H9 (cell line): Measurements from ENCODE around the gene TMEM200C. TPM values are rescaled to one million over a fixed set of nuclear protein-coding genes. Genes with fewer than 3 reads are reported as not detected.

Source experiments
- DNase-seq: peaks from one replicate; pipeline ENCODE4 v3.0.0-alpha.2; 2017
- H2AFZ ChIP-seq: one replicate; pipeline ENCODE4 v1.6.1; 2013; ENCODE audit warnings: mild to moderate bottlenecking, low read length, control low read depth, moderate library complexity
- H2AK5ac ChIP-seq: 2 replicates; pipeline ENCODE4 v1.6.1; 2013; ENCODE audit warnings: low read length, control low read depth, mixed read lengths; ENCODE audit not compliant: insufficient read length
- H2BK120ac ChIP-seq: one replicate; pipeline ENCODE4 v1.6.1; 2013; ENCODE audit warnings: low read depth, mild to moderate bottlenecking, low read length, control low read depth, inconsistent platforms; ENCODE audit not compliant: poor library complexity, severe bottlenecking
- H2BK12ac ChIP-seq: 2 replicates; pipeline ENCODE4 v1.6.1; 2013; ENCODE audit warnings: low read length, control low read depth, mixed read lengths, low read depth; ENCODE audit not compliant: insufficient read length
- H2BK15ac ChIP-seq: 2 replicates; pipeline ENCODE4 v1.6.1; 2013; ENCODE audit warnings: low read depth, low read length, control low read depth
- H2BK20ac ChIP-seq: one replicate; pipeline ENCODE4 v1.6.1; 2013; ENCODE audit warnings: low read depth, mild to moderate bottlenecking, low read length, control low read depth, inconsistent platforms; ENCODE audit not compliant: poor library complexity, severe bottlenecking
- H2BK5ac ChIP-seq: 2 replicates; pipeline ENCODE4 v1.6.1; 2013; ENCODE audit warnings: low read length, control low read depth, mixed read lengths; ENCODE audit not compliant: insufficient read length
- H3K14ac ChIP-seq: 2 replicates; pipeline ENCODE4 v1.6.1; 2013; ENCODE audit warnings: low read length, control low read depth; ENCODE audit not compliant: insufficient read depth
- H3K18ac ChIP-seq: 2 replicates; pipeline ENCODE4 v1.6.1; 2013; ENCODE audit warnings: low read depth, mild to moderate bottlenecking, mixed read lengths, low read length, control low read depth; ENCODE audit not compliant: insufficient read length
- H3K23ac ChIP-seq: 2 replicates; pipeline ENCODE4 v1.6.1; 2013; ENCODE audit warnings: low read length, control low read depth, mixed read lengths, low read depth; ENCODE audit not compliant: insufficient read length
- H3K23me2 ChIP-seq: 2 replicates; pipeline ENCODE4 v1.6.1; 2013; ENCODE audit warnings: low read depth, mild to moderate bottlenecking, mixed read lengths, low read length, control low read depth; ENCODE audit not compliant: insufficient read length, poor library complexity, severe bottlenecking
- H3K27ac ChIP-seq: 2 replicates; pipeline ENCODE4 v1.5.1; 2013; ENCODE audit warnings: low read length, control low read depth, mixed read lengths, low read depth; ENCODE audit not compliant: insufficient read length
- H3K27me3 ChIP-seq: 2 replicates; pipeline ENCODE4 v1.6.1; 2013; ENCODE audit warnings: low read length, control low read depth, inconsistent platforms; ENCODE audit not compliant: insufficient read depth
- H3K4ac ChIP-seq: 2 replicates; pipeline ENCODE4 v1.6.1; 2013; ENCODE audit warnings: low read depth, mild to moderate bottlenecking, control low read depth, inconsistent platforms, low read length, moderate library complexity
- H3K4me1 ChIP-seq: 2 replicates; pipeline ENCODE4 v1.6.1; 2013; ENCODE audit warnings: low read length, control low read depth, inconsistent platforms; ENCODE audit not compliant: insufficient read depth
- H3K4me2 ChIP-seq: 2 replicates; pipeline ENCODE4 v1.6.1; 2013; ENCODE audit warnings: low read length, control low read depth, mixed read lengths; ENCODE audit not compliant: insufficient read length, insufficient read depth
- H3K56ac ChIP-seq: 2 replicates; pipeline ENCODE4 v1.6.1; 2013; ENCODE audit warnings: low read depth, mild to moderate bottlenecking, mixed read lengths, low read length, control low read depth; ENCODE audit not compliant: insufficient read length
- H3K79me1 ChIP-seq: 2 replicates; pipeline ENCODE4 v1.6.1; 2013; ENCODE audit warnings: low read depth, mild to moderate bottlenecking, moderate library complexity, low read length, control low read depth, inconsistent platforms; ENCODE audit not compliant: insufficient read depth, poor library complexity, severe bottlenecking
- H3K79me2 ChIP-seq: 2 replicates; pipeline ENCODE4 v1.6.1; 2013; ENCODE audit warnings: low read length, control low read depth, inconsistent platforms; ENCODE audit not compliant: insufficient read depth
- H3K9ac ChIP-seq: 2 replicates; pipeline ENCODE4 v1.6.1; 2013; ENCODE audit warnings: low read length, control low read depth, mixed read lengths; ENCODE audit not compliant: insufficient read length; ENCODE audit errors: extremely low read depth
- H3K9me3 ChIP-seq: one replicate; pipeline ENCODE4 v1.6.1; 2013; ENCODE audit warnings: low read depth, low read length, inconsistent platforms; ENCODE audit not compliant: control insufficient read depth
- H3T11ph ChIP-seq: one replicate; pipeline ENCODE4 v1.6.1; 2013; ENCODE audit warnings: mild to moderate bottlenecking, low read length, control low read depth, inconsistent platforms
- H4K20me1 ChIP-seq: one replicate; pipeline ENCODE4 v1.6.1; 2013; ENCODE audit not compliant: control insufficient read depth, insufficient read length, insufficient read depth
- H4K5ac ChIP-seq: 2 replicates; pipeline ENCODE4 v1.6.1; 2013; ENCODE audit warnings: low read depth, mild to moderate bottlenecking, mixed read lengths, low read length, control low read depth; ENCODE audit not compliant: insufficient read length
- H4K8ac ChIP-seq: replicated peaks from 2 replicates; pipeline ENCODE4 v1.6.1; 2013; ENCODE audit warnings: low read length, control low read depth, mixed read lengths, low read depth; ENCODE audit not compliant: insufficient read length
- H4K91ac ChIP-seq: 2 replicates; pipeline ENCODE4 v1.6.1; 2013; ENCODE audit warnings: low read depth, mild to moderate bottlenecking, moderate library complexity, mixed read lengths, low read length, control low read depth; ENCODE audit not compliant: insufficient read length
- H3K27ac Mint-ChIP-seq, 3 experiments: 2 replicates in 2 of 3; 3 replicates in 1 of 3; pipeline ENCODE4 v1.8.0; 2020 to 2021; ENCODE audit warnings: mixed read lengths in 3 of 3, mild to moderate bottlenecking in 1 of 3, moderate library complexity in 1 of 3
- H3K27me3 Mint-ChIP-seq: 2 replicates; pipeline ENCODE4 v1.8.0; 2021; ENCODE audit warnings: low read depth, mild to moderate bottlenecking, moderate library complexity, mixed read lengths
- H3K36me3 Mint-ChIP-seq, 3 experiments: 2 replicates in 2 of 3; 3 replicates in 1 of 3; pipeline ENCODE4 v1.8.0; 2020 to 2021; ENCODE audit warnings: low read depth in 3 of 3, mixed read lengths in 3 of 3; ENCODE audit not compliant: insufficient read depth in 1 of 3
- H3K4me1 Mint-ChIP-seq, 2 experiments: 2 replicates each; pipeline ENCODE4 v1.8.0; 2020; ENCODE audit warnings: mixed read lengths in 2 of 2
- H3K4me3 Mint-ChIP-seq, 2 experiments: 2 replicates in 1 of 2; 3 replicates in 1 of 2; pipeline ENCODE4 v1.8.0; 2020 to 2021; ENCODE audit warnings: mild to moderate bottlenecking in 2 of 2, mixed read lengths in 2 of 2, moderate library complexity in 1 of 2
- H3K9me3 Mint-ChIP-seq, 2 experiments: 2 replicates in 1 of 2; 3 replicates in 1 of 2; pipeline ENCODE4 v1.8.0; 2020; ENCODE audit warnings: mild to moderate bottlenecking in 2 of 2, mixed read lengths in 2 of 2, moderate library complexity in 1 of 2
- WGBS: extraction: QIAGEN DNeasy Blood & Tissue Kit; methylation state at CpG from one replicate; pipeline ENCODE4 v1.1.7; 2013; ENCODE audit warnings: missing lambda C conversion rate, low lambda C conversion rate, mixed read lengths; ENCODE audit not compliant: insufficient read length; ENCODE audit errors: extremely low coverage; 5-methylcytosine and 5-hydroxymethylcytosine counted together
- microRNA-seq: library from miRNA; unstranded; fragments of <30 nt; microRNA quantifications from one replicate; pipeline ENCODE4, GENCODE V29; 2020; ENCODE audit warnings: borderline microRNAs expressed
- total RNA-seq: library from RNA; stranded (reverse); gene quantifications from 2 replicates; pipeline ENCODE4 v1.2.1, GENCODE V29; 2021
- TF ChIP-seq, protein P1 (sequence below): fragments of 200-600 bp; sonication (generic); conservative IDR thresholded peaks from 3 replicates; pipeline ENCODE4 v1.8.0; 2021; ENCODE audit warnings: antibody characterized with exemption, mild to moderate bottlenecking

The TMEM200C gene
- total RNA-seq, 1 experiment from 2014 or later = 6.3 TPM

- no peak for DNase-seq
- H3K79me1 ChIP-seq = no peaks in the 10 kb centered on the region
- no peak overlapping the region for H4K91ac ChIP-seq
- Mint-ChIP-seq H3K4me1 (peaks cover 0 to 7% of the 10 kb centered on the region in 2 experiments; a peak in 2 of 4 replicates), H3K27me3 (peaks cover 3% of the 10 kb centered on the region; the same call in 1 of the 2 replicates), H3K36me3 (no peaks in the 10 kb centered on the region), H3K4me3 (no peak overlapping the region), H3K9me3 (no peaks in the 10 kb centered on the region), H3K27ac (no peak overlapping the region; a peak in 1 of 7 replicates)
- H2AK5ac ChIP-seq = no peak overlapping the region
- H4K8ac ChIP-seq = no peak overlapping the region
- no peak overlapping the region for H2BK15ac ChIP-seq
- H3T11ph ChIP-seq = no peak overlapping the region
- H4K20me1 ChIP-seq = no peaks in the 10 kb centered on the region
- H2BK20ac ChIP-seq = no peak overlapping the region
- no peaks in the 10 kb centered on the region for H3K4me1 ChIP-seq
- TF ChIP-seq, protein P1, sequence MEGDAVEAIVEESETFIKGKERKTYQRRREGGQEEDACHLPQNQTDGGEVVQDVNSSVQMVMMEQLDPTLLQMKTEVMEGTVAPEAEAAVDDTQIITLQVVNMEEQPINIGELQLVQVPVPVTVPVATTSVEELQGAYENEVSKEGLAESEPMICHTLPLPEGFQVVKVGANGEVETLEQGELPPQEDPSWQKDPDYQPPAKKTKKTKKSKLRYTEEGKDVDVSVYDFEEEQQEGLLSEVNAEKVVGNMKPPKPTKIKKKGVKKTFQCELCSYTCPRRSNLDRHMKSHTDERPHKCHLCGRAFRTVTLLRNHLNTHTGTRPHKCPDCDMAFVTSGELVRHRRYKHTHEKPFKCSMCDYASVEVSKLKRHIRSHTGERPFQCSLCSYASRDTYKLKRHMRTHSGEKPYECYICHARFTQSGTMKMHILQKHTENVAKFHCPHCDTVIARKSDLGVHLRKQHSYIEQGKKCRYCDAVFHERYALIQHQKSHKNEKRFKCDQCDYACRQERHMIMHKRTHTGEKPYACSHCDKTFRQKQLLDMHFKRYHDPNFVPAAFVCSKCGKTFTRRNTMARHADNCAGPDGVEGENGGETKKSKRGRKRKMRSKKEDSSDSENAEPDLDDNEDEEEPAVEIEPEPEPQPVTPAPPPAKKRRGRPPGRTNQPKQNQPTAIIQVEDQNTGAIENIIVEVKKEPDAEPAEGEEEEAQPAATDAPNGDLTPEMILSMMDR = no peak
- H3K9ac ChIP-seq = no peak overlapping the region
- no peak overlapping the region for H2AFZ ChIP-seq
- H3K27ac ChIP-seq = no peak overlapping the region
- no peak overlapping the region for H2BK120ac ChIP-seq
- H2BK12ac ChIP-seq = no peak overlapping the region
- no CpG with 5 or more reads among the region's 8 CpGs for WGBS
- H3K56ac ChIP-seq = no peak overlapping the region
- H3K27me3 ChIP-seq = no peaks in the 10 kb centered on the region
- no peak overlapping the region for H3K4ac ChIP-seq
- H3K23ac ChIP-seq = no peak overlapping the region
- H3K9me3 ChIP-seq = no peaks in the 10 kb centered on the region
- no peaks in the 10 kb centered on the region for H3K79me2 ChIP-seq
- H3K18ac ChIP-seq = no peak overlapping the region
- no peaks in the 10 kb centered on the region for H3K23me2 ChIP-seq
- H3K4me2 ChIP-seq = no peak overlapping the region
- H2BK5ac ChIP-seq = no peak overlapping the region
- H4K5ac ChIP-seq = no peak overlapping the region
- H3K14ac ChIP-seq = no peak overlapping the region
Observed at GRCh38 chr18:5839102-5839501, 56.2 kb downstream of the TMEM200C start.

Small RNA genes within 50 kb of the gene (microRNA-seq; reads per million reads assigned to microRNA genes)
- not detected for gene MIR3976
